AG04449 (cell line): ENCODE data around the gene GPSM3.

Source experiments
- CTCF ChIA-PET: fragments of 350-600 bp; formaldehyde crosslinking; extraction: SDS; loops from one replicate; lab custom pipeline; 2021; ENCODE audit warnings: antibody characterized with exemption; lab: Yijun Ruan, JAX
- POLR2A ChIA-PET: fragments of 400-600, 350-600 bp; formaldehyde crosslinking; extraction: SDS; loops from one replicate; lab custom pipeline; 2020; ENCODE audit warnings: antibody characterized with exemption, inconsistent platforms; lab: Yijun Ruan, JAX
- DNase-seq: peaks from one replicate; pipeline ENCODE4 v3.0.0-alpha.2; 2010; ENCODE audit warnings: low read depth, low spot score
- H3K4me3 ChIP-seq: 2 replicates; pipeline ENCODE4 v1.5.1; 2011; ENCODE audit warnings: low read depth, mild to moderate bottlenecking, control low read depth, low read length
- TF ChIP-seq, protein P1 (sequence below): IDR thresholded peaks from one replicate; pipeline ENCODE4 v1.5.1; 2011; ENCODE audit warnings: mild to moderate bottlenecking, moderate library complexity, low read length, control low read depth, inconsistent platforms; ENCODE audit not compliant: insufficient read depth; ENCODE audit errors: missing control alignments

The GPSM3 gene

DNA sequence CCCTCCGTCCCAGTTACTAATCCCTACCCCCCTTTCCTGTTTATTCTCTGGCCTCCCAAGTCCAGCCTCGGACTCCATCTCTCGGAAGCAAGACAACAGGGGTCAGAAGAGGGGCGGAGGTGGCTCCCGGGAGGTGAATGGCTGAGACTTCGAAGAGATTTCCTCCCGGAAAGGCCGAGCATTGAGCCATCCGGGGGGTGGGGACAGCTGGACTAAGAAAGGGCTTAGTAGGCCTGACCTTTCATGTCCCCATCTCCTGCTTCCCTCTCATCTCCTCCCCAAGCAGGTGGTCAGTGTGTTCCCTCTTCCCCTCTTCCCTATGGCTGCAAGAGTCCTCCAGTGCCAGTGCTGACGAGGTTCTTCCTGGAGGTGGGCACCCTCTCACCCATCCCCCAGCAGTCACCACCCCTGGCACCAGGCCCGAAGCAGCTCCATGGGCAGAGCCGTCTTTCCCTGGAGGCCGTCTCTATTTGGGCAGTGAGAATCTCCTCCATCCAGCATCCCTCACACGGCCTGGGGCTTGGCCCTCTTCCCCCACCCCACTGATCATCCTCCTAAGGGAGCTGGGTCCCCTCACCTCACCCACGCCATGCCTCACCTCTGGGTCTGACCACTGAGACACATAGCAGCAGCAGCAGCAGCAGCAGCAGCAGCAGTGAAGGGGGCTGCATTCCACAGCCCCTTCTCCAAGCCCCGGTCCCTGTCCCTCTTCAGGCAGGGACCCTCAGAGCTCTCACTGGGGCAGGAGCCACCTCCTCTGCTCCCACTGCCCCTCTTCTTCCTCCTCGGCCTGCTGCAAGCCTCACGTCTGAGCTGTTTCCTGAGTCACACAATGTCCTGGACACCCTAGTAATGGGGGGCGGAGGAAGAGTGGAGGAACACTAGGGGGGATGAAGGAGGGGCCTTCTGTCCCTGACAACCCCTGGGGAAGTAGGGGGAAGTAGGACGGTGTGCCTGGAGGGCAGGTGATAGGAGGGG, 31.1 kb upstream of the GPSM3 start, which contains the start of gene NOTCH4:
Gene NOTCH4 (minus strand): TSS at position 810 of the 978 bp plus-strand sequence. CDS start 139 bp downstream, at position 671.
- no peak for DNase-seq
- TF ChIP-seq, protein P1, sequence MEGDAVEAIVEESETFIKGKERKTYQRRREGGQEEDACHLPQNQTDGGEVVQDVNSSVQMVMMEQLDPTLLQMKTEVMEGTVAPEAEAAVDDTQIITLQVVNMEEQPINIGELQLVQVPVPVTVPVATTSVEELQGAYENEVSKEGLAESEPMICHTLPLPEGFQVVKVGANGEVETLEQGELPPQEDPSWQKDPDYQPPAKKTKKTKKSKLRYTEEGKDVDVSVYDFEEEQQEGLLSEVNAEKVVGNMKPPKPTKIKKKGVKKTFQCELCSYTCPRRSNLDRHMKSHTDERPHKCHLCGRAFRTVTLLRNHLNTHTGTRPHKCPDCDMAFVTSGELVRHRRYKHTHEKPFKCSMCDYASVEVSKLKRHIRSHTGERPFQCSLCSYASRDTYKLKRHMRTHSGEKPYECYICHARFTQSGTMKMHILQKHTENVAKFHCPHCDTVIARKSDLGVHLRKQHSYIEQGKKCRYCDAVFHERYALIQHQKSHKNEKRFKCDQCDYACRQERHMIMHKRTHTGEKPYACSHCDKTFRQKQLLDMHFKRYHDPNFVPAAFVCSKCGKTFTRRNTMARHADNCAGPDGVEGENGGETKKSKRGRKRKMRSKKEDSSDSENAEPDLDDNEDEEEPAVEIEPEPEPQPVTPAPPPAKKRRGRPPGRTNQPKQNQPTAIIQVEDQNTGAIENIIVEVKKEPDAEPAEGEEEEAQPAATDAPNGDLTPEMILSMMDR, result no peak
- POLR2A ChIA-PET, result no interaction called here
- CTCF ChIA-PET, result no interaction called here
- H3K4me3 ChIP-seq, result no peak within 1 kb of the TSS

DNA sequence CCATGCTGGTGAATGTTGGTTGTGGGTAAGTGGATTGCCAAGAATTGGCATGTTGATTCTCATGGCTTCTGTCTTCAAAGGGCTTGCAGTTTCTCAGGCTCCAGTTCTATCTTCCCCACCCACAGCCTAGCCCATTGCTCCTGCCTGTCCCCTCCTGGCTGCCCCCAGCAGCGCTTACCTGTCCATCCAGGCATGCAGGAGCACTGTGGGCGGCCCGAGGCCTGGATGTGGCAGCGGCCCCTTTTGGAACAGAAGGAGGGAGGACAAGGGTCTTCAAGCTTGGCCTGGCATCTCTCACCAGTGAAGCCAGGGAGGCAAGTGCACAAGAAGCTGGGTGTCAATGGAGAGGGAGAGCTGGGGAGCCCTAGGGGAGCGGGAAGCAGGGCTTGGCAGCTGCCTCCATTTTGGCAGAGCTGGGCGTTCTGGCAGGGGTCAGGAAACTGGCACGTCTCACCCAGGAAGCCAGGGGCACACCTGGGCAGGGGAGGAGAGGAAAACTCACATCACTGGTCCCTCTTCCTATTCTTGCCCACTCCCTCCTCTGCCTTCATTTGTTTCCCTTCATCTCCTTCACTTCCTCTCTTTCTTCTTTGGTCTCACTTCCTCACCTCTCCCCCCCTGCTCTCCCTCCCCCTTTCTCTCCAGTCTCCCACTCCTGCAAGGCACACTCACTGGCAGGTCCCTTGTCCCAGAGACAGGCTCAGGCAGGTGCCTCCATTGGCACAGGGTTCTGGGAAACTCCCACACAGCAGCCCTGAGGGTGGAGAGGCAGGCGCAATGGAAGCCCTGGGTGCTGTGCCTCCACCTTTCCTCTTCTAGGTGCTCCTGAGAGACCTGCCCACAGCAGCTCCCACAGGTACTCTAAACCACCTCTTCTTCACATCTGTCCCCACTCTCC, 30.1 kb upstream of the GPSM3 start:
- DNase-seq, result no peak
- ChIA-PET POLR2A (no interaction called here), CTCF (no interaction called here)
- TF ChIP-seq, protein P1, result no peak
- no peak overlapping the region for H3K4me3 ChIP-seq

DNA sequence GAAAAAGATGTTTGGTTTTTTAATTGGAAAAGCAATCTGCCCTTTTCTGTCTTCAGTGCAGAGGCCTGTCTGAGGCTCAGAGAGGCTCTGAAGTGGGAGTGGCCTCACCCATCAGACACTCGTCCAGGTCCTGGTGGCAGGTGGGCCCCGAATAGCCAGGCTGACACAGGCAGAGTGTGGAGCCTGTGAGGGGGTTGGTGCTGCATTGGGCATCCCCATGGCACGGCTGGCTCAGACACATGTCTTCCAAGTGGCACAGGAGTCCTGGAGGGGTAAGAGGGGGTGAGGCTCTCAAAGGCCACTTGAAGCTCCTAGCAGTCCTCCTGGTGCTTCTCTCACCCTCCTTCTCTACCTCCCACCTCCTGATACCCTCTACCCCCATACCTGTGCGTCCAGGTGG, 27.6 kb upstream of the GPSM3 start:
- no peak overlapping the region for H3K4me3 ChIP-seq
- CTCF ChIA-PET, result no interaction called here
- no peak for DNase-seq
- POLR2A ChIA-PET, result no interaction called here
- TF ChIP-seq, protein P1, result no peak

DNA sequence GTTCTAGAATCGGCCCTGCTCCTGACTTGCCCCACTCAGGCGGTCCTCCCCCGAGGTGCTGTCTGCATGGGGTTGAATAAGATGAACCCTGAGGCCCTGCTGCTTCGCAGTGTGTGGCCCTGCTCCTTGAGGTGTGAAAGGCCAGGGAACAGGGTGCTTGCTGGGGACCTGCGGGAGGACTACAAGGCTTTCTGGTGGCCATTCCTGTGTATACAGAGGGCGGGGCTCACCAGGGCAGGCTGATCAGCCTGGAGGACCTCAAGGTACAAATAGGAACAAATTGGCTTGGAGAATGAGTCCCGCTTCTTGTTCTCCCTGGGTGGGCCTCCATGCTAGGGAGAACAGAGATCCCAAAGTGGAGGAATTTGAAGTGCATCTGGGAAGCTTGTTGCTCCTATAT, 25.7 kb upstream of the GPSM3 start:
- CTCF ChIA-PET, result interaction anchor here (1.6 kb wide), 1 partner anchor 27 kb away, joined by 5 read pairs; no protein-coding TSS in a partner anchor
- TF ChIP-seq, protein P1, result no peak
- POLR2A ChIA-PET, result no interaction called here
- no peak overlapping the region for H3K4me3 ChIP-seq
- DNase-seq, result no peak

DNA sequence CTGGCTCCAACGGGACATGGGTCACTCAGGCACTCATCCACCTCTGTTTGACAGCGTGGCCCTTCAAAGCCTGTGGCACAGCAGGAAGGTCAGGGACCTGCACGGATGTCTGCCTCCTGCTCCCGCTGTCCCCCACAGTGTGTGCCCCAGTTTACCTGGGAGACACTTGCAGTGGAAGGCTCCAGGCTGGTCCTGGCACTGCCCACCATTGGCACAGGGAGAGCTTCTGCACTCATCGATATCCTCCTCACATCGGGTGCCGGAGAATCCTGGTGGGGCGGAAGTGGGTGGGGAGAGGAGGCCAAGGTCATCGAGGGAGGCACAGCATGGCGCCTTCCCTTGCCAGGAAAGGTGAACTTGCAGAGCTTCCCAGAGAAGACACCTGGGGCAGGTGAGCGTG, 24.6 kb upstream of the GPSM3 start:
- CTCF ChIA-PET, result interaction anchor here (1.1 to 1.6 kb wide), 2 partner anchors 28 to 37 kb away, joined by 3 to 5 read pairs; no protein-coding TSS in a partner anchor
- TF ChIP-seq, protein P1, result no peak
- H3K4me3 ChIP-seq, result no peak overlapping the region
- POLR2A ChIA-PET, result no interaction called here
- no peak for DNase-seq
